Lung (tissue), 12 donors: ENCODE results near the gene DHRSX. TPM values are rescaled to one million over a fixed set of nuclear protein-coding genes. Genes with fewer than 3 reads are reported as not detected.
"Not testable (repeated sequence)": the region's sequence is repeated elsewhere in the genome, so short reads cannot be mapped to it uniquely, and the experiment has no call there.

Experiments used
- ATAC-seq: fragments of 200-7000 bp; cut with Tn5 transposase; one replicate; pipeline ENCODE4 v1.9.1; 2020; ENCODE audit warnings: moderate number of reproducible peaks; ENCODE audit not compliant: insufficient read depth, low FRiP score
- DNase-seq, 3 donors: peaks; one replicate each; pipeline ENCODE4 v3.0.0-alpha.2; 2013 to 2017
- H3K27ac ChIP-seq, 2 donors: one replicate each; pipeline ENCODE4 v1.5.1; 2013; ENCODE audit warnings: mild to moderate bottlenecking in 2 of 2, moderate library complexity in 2 of 2, control low read depth in 1 of 2, inconsistent platforms in 1 of 2, low read depth in 1 of 2, low read length in 1 of 2
- H3K27me3 ChIP-seq, 3 donors: one replicate each; pipeline ENCODE4 v1.5.1; 2013; ENCODE audit warnings: low read length in 2 of 3; ENCODE audit not compliant: control insufficient read depth in 3 of 3, insufficient read depth in 3 of 3
- H3K36me3 ChIP-seq, 4 donors: one replicate each; pipeline ENCODE4 v1.5.1; 2013; ENCODE audit warnings: low read length in 4 of 4, mild to moderate bottlenecking in 1 of 4, moderate library complexity in 1 of 4; ENCODE audit not compliant: control insufficient read depth in 4 of 4, insufficient read depth in 4 of 4
- H3K4me1 ChIP-seq, 5 donors: one replicate each; pipeline ENCODE4 v1.5.1; 2013; ENCODE audit warnings: low read length in 5 of 5, mild to moderate bottlenecking in 2 of 5, moderate library complexity in 1 of 5; ENCODE audit not compliant: control insufficient read depth in 5 of 5, insufficient read depth in 5 of 5
- H3K4me3 ChIP-seq: one replicate; pipeline ENCODE4 v1.5.1; 2013; ENCODE audit warnings: mild to moderate bottlenecking, control low read depth, moderate library complexity
- H3K9ac ChIP-seq, 2 donors: one replicate each; pipeline ENCODE4 v1.5.1; 2013; ENCODE audit warnings: low read length in 2 of 2, control low read depth in 1 of 2; ENCODE audit not compliant: insufficient read depth in 1 of 2
- H3K9me3 ChIP-seq, 4 donors: one replicate each; pipeline ENCODE4 v1.5.1; 2013; ENCODE audit warnings: low read length in 3 of 4, mild to moderate bottlenecking in 1 of 4, moderate library complexity in 1 of 4; ENCODE audit not compliant: control insufficient read depth in 4 of 4, insufficient read depth in 3 of 4
- WGBS, 2 donors: extraction: QIAGEN DNeasy Blood & Tissue Kit; methylation state at CpG; one replicate each; pipeline ENCODE4 v1.1.7; 2013; 5-methylcytosine and 5-hydroxymethylcytosine counted together
- polyA plus RNA-seq, 2 donors: library from polyadenylated mRNA; stranded (reverse); fragments of 200-250 nt; gene quantifications; one replicate each; pipeline ENCODE4 v1.2.1, GENCODE V29; 2013
- total RNA-seq, 2 donors: library from RNA; depleted of rRNA in 1 of 2; stranded (reverse); fragments of >200 nt in 1 of 2; gene quantifications; one replicate each; pipeline ENCODE4 v1.2.1, GENCODE V29; 2014 to 2021
- TF ChIP-seq, protein P1 (sequence below): IDR thresholded peaks from 2 replicates; pipeline ENCODE4 v1.5.1; 2012; ENCODE audit warnings: mild to moderate bottlenecking; ENCODE audit errors: control extremely low read depth, extremely low read depth
- donor health status: control.
- donor health status: control.
- donor health status: Bipolar disorder and iron deficiency.
- donor health status: healthy.
- donor health status: DM: yes; HTN: yes; CAD: no.

The DHRSX gene
- total and polyA plus RNA-seq, 4 donors: 7.0 to 26.3 (median 18.9) TPM

DNA sequence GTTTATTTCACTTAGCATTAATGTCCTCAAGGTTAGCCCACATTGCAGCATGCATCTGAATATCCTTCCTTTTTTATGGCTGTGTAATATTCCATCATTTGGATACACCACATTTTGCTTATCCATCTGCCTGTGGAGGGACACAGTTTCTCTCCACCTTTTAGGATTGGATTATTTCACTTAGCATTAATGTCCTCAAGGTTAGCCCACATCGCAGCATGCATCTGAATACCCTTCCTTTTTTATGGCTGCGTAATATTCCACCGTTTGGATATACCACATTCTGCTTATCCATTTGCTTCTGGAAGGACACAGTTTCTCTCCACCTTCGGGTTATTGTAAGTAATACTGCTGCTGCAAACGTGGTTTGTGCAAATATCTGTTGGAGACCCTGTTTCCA lies 110.0 kb downstream of the DHRSX start:
- Histone ChIP-seq H3K9ac (no peak overlapping the region), H3K27ac (no peak overlapping the region), H3K4me1 (peaks cover 0 to 1% (median 0%) of the 10 kb centered on the region in 5 donors), H3K27me3 (no peaks in the 10 kb centered on the region), H3K9me3 (peaks cover 0 to 8% (median 3%) of the 10 kb centered on the region in 4 donors), H3K4me3 (no peak overlapping the region), H3K36me3 (peaks cover 1 to 9% (median 6%) of the 10 kb centered on the region in 4 donors)
- no peak for ATAC-seq
- TF ChIP-seq, protein P1, sequence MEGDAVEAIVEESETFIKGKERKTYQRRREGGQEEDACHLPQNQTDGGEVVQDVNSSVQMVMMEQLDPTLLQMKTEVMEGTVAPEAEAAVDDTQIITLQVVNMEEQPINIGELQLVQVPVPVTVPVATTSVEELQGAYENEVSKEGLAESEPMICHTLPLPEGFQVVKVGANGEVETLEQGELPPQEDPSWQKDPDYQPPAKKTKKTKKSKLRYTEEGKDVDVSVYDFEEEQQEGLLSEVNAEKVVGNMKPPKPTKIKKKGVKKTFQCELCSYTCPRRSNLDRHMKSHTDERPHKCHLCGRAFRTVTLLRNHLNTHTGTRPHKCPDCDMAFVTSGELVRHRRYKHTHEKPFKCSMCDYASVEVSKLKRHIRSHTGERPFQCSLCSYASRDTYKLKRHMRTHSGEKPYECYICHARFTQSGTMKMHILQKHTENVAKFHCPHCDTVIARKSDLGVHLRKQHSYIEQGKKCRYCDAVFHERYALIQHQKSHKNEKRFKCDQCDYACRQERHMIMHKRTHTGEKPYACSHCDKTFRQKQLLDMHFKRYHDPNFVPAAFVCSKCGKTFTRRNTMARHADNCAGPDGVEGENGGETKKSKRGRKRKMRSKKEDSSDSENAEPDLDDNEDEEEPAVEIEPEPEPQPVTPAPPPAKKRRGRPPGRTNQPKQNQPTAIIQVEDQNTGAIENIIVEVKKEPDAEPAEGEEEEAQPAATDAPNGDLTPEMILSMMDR: no peak
- 98% methylated on average over 5 of the region's 5 CpGs for WGBS, 2 donors
- no peak for DNase-seq

DNA sequence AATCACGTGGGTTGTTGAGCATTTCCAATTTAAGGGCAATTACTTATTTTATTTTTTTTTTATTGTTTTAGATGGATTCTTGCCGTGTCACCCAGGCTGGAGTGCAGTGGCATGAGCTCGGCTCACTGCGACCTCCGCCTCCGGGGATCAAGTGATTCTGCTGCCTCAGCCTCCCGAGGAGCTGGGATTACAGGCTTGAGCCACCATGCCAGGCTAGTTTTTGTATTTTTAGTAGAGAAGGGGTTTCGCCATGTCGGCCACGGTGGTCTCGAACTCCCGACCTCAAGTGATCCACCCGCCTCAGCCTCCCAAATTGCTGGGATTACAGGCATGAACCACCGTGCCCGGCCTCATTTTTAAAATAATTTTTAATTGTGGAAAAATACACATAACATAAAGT lies 111.0 kb downstream of the DHRSX start:
- H3K9me3 ChIP-seq, H3K4me3 ChIP-seq, H3K4me1 ChIP-seq, DNase-seq, H3K27me3 ChIP-seq, H3K9ac ChIP-seq, H3K27ac ChIP-seq, ATAC-seq: not testable (repeated sequence)
- H3K36me3 ChIP-seq: peaks cover 1 to 16% (median 6%) of the 10 kb centered on the region in 4 donors
- WGBS, 2 donors: 97 to 99% methylated on average over 15 of the region's 15 CpGs

DNA sequence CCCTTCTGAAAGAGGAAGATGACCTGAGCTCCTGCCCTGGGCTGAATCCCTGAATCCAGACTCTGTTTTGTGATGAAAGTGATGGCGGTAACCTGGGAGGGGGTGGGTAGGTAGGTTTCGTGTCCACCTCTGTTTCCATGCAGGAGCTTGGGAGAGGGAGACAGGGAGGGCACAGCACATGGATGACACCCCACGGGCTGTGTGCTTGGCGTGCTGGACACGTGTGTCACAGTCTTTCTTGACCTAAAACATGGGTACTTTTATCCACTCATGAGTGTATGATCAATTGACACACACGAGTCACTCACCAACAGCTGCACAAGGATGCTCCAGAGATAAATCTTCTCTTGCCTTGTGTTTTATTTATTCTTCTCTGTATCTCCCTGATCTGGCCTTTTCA lies 111.5 kb downstream of the DHRSX start:
- Histone ChIP-seq H3K27ac (no peak overlapping the region), H3K9ac (no peak overlapping the region), H3K4me3 (no peak overlapping the region), H3K27me3 (no peaks in the 10 kb centered on the region), H3K36me3 (peaks cover 1 to 16% (median 6%) of the 10 kb centered on the region in 4 donors), H3K4me1 (peaks cover 0 to 1% (median 0%) of the 10 kb centered on the region in 5 donors), H3K9me3 (peaks cover 0 to 8% (median 3%) of the 10 kb centered on the region in 4 donors)
- TF ChIP-seq, protein P1: no peak
- ATAC-seq (no peak), DNase-seq (no peak)
- WGBS, 2 donors: 94 to 99% methylated on average over 6 of the region's 6 CpGs

DNA sequence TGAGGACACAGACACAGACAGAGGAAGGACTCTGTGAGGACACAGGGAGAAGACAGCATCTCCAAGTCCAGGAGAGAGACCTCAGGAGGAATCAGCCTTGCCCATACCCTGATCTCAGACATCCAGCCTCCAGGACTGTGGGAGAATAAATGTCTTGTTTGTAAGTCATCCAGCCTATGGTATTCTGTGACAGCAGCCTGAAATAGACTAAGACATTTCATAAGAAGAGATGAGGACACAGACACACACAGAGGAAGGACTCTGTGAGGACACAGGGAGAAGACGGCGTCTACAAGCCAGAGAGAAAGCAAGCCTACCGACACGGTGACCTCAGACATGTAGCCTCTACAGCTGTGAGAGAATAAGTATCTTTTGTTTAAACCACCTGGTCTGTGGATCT lies 112.1 kb downstream of the DHRSX start:
- DNase-seq: no peak
- peaks cover 0 to 1% (median 0%) of the 10 kb centered on the region in 5 donors for H3K4me1 ChIP-seq
- H3K27ac ChIP-seq: no peak overlapping the region
- no peak overlapping the region for H3K9ac ChIP-seq
- H3K9me3 ChIP-seq: peaks cover 0 to 8% (median 3%) of the 10 kb centered on the region in 4 donors
- ATAC-seq: no peak
- peaks cover 1 to 16% (median 6%) of the 10 kb centered on the region in 4 donors for H3K36me3 ChIP-seq
- WGBS, 2 donors: 67 to 92% methylated on average over 4 of the region's 4 CpGs
- no peaks in the 10 kb centered on the region for H3K27me3 ChIP-seq
- no peak overlapping the region for H3K4me3 ChIP-seq
- TF ChIP-seq, protein P1: no peak
